Transverse colon (tissue), 4 donors: Measurements from ENCODE around the gene TLR9. TPM values are rescaled to one million over a fixed set of nuclear protein-coding genes. Genes with fewer than 3 reads are reported as not detected.
A peak's percentile ranks its signal among the peaks of the same experiment; 100 is the strongest.

Experiments
- DNase-seq: peaks from one replicate; pipeline ENCODE4 v3.0.0-alpha.2; 2019
- H3K27ac ChIP-seq, 4 donors: fragments of 200-600 bp; sonication (generic); 2 replicates each; pipeline ENCODE4 v1.5.1; 2016 to 2018; ENCODE audit warnings: inconsistent platforms in 4 of 4
- H3K27me3 ChIP-seq: fragments of 200-600 bp; sonication (generic); 2 replicates; pipeline ENCODE4 v1.5.1; 2017; ENCODE audit warnings: inconsistent platforms
- H3K36me3 ChIP-seq, 4 donors: fragments of 200-600 bp; sonication (generic); 2 replicates each; pipeline ENCODE4 v1.5.1; 2017 to 2019; ENCODE audit warnings: inconsistent platforms in 4 of 4
- H3K4me1 ChIP-seq, 4 donors: fragments of 200-600 bp; sonication (generic); 2 replicates each; pipeline ENCODE4 v1.5.1; 2017 to 2020; ENCODE audit warnings: inconsistent platforms in 4 of 4
- H3K4me3 ChIP-seq, 4 donors: fragments of 200-600 bp; sonication (generic); 1 replicate in 1 of 4; 2 replicates in 3 of 4; pipeline versions ENCODE4 v1.5.1 to v1.6.1; 2017 to 2019; ENCODE audit warnings: inconsistent platforms in 4 of 4
- H3K9me3 ChIP-seq, 2 donors: fragments of 200-600 bp; sonication (generic); 2 replicates each; pipeline ENCODE4 v1.5.1; 2017 to 2019; ENCODE audit warnings: inconsistent platforms in 2 of 2
- CTCF ChIP-seq, 5 experiments: fragments of 200-600 bp in 3 of 5; fragments of 450-650 bp in 2 of 5; sonication (generic) in 3 of 5; IDR thresholded peaks; 1 replicate in 2 of 5; 2 replicates in 3 of 5; pipeline ENCODE4 v1.5.1; 2016 to 2017; ENCODE audit warnings: antibody characterized with exemption in 5 of 5, inconsistent platforms in 3 of 5, mild to moderate bottlenecking in 2 of 5, moderate library complexity in 1 of 5
- EP300 ChIP-seq: sonication (generic); formaldehyde crosslinking; IDR thresholded peaks from one replicate; pipeline ENCODE4 v1.6.1; 2017; ENCODE audit warnings: antibody characterized with exemption, low read depth
- POLR2A ChIP-seq: fragments of 450-650 bp; IDR thresholded peaks from one replicate; pipeline ENCODE4 v1.6.1; 2016; ENCODE audit warnings: antibody characterized with exemption, mild to moderate bottlenecking, moderate library complexity
- POLR2AphosphoS5 ChIP-seq, 3 donors: sonication (generic); formaldehyde crosslinking; IDR thresholded peaks; one replicate each; pipeline ENCODE4 v1.6.1; 2016; ENCODE audit warnings: antibody characterized with exemption in 3 of 3
- WGBS, 2 donors: methylation state at CpG; one replicate each; pipeline ENCODE4 v1.1.5; 2018; ENCODE audit warnings: low coverage in 1 of 2; 5-methylcytosine and 5-hydroxymethylcytosine counted together
- in situ Hi-C, 4 donors: fragments of 200-750 bp; cut with MboI; loops; one replicate each; pipeline versions ENCODE4 v1.15.0 to v1.15.1; 2017; ENCODE audit warnings: low sequenced_read_pairs in 3 of 4, low pct_ligation_motif_present in 1 of 4, low pct_unique_long_range_greater_than_20kb in 1 of 4
- intact Hi-C: fragments of 100-400 bp; cut with DNase I; formaldehyde crosslinking; loops from one replicate; pipeline ENCODE4 v1.15.1; 2023; ENCODE audit warnings: low total_unique reads
- total RNA-seq, 4 donors: library from RNA; depleted of rRNA; stranded (reverse); fragments of >200 nt; gene quantifications; one replicate each; pipeline ENCODE4 v1.1.0, GENCODE V29; 2016

TLR9 gene
- total RNA-seq, 4 donors from 2014 or later, result 0.16 TPM; not detected in 3

DNA sequence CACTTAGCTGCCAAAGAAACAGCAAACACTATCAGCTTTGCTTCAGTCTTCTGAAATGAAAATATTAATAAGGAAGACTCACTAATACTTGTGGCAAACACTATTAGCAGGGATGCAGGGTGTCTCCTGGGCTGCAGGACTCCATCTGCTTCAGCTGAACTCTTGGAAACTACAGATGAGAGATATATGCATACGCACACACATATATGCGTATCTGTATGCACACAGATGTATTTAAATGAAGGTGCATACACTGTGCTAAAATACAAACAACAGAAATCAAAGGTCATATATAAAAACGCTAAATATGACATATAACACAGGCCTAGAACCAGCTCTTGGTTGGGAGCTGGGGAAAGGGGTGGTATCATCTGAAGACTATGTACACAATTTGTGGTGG is 30.7 kb upstream of the TLR9 start:
- 76 to 83% methylated on average over 2 to 3 of the region's 3 CpGs for WGBS, 2 donors
- TF ChIP-seq POLR2AphosphoS5 (IDR thresholded peaks at IDR 0.05) (no peak), CTCF (IDR thresholded peaks at IDR 0.05) (no peak), POLR2A (no peak), EP300 (no peak)
- DNase-seq, result no peak
- Histone ChIP-seq H3K36me3 (peaks cover 0 to 67% (median 30%) of the 10 kb centered on the region in 4 donors), H3K4me1 (peaks cover 0 to 17% (median 6%) of the 10 kb centered on the region in 4 donors), H3K4me3 (no peak overlapping the region), H3K9me3 (no peaks in the 10 kb centered on the region), H3K27ac (no peak overlapping the region), H3K27me3 (no peaks in the 10 kb centered on the region)
- in situ Hi-C loops (no loop called here), intact Hi-C loops (no loop called here)

GRCh38 chr3:52254608-52255007 is 29.2 kb upstream of the TLR9 start:
- Histone ChIP-seq H3K9me3 (no peaks in the 10 kb centered on the region), H3K27ac (no peak overlapping the region), H3K36me3 (peaks cover 0 to 51% (median 22%) of the 10 kb centered on the region in 4 donors), H3K4me1 (peaks cover 0 to 17% (median 6%) of the 10 kb centered on the region in 4 donors), H3K4me3 (no peak overlapping the region), H3K27me3 (no peaks in the 10 kb centered on the region)
- WGBS, 2 donors, result 67 to 73% methylated on average over 7 to 9 of the region's 9 CpGs
- in situ Hi-C loops, result no loop called here
- DNase-seq, result no peak
- intact Hi-C loops, result no loop called here
- no peak for TF ChIP-seq CTCF (IDR thresholded peaks at IDR 0.05)
- no peak for TF ChIP-seq POLR2A
- TF ChIP-seq POLR2AphosphoS5 (IDR thresholded peaks at IDR 0.05), result no peak
- TF ChIP-seq EP300, result no peak

GRCh38 chr3:52253314-52254304 is 28.2 kb upstream of the TLR9 start:
- WGBS, 2 donors, result 57 to 86% methylated on average over 4 to 12 of the region's 12 CpGs
- no peaks in the 10 kb centered on the region for H3K27me3 ChIP-seq
- intact Hi-C loops (no loop called here), in situ Hi-C loops (no loop called here)
- no peaks in the 10 kb centered on the region for H3K9me3 ChIP-seq
- peak in 2 of 3 donors; percentile 34 to 45 for TF ChIP-seq POLR2AphosphoS5 (IDR thresholded peaks at IDR 0.05)
- no peak for TF ChIP-seq CTCF (IDR thresholded peaks at IDR 0.05)
- peaks cover 0 to 17% (median 6%) of the 10 kb centered on the region in 4 donors for H3K4me1 ChIP-seq
- peaks cover 0 to 41% (median 17%) of the 10 kb centered on the region in 4 donors for H3K36me3 ChIP-seq
- H3K4me3 ChIP-seq, result no peak overlapping the region
- peak overlapping the region; percentile 64 to 80 (median 72) for H3K27ac ChIP-seq
- peak; percentile 68 for DNase-seq

DNA sequence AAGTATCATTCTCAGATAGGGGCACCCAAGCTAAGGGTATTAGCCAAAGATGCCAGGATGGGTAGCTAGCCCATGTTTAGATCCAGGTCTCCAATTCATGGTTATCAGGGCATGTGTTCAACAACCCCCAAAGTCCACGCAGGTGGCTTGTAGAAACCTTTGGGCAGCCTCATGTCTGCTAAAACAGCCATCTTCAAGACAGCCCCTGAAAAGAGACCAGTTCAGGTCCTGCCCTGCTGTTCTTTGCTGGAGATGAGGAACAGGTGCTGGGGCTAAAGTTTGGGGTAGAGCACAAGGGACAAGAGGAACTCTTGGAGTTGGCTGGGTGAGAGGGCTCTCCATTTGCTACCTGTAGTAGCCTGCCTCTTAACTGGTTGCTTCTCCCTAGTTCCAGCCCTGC is 24.7 kb upstream of the TLR9 start:
- in situ Hi-C loops (no loop called here), intact Hi-C loops (no loop called here)
- 73% methylated on average over 1 of the region's 1 CpG; no CpG with 5 or more reads in 1 of the 2 donors for WGBS, 2 donors
- H3K4me1 ChIP-seq, result peaks cover 3 to 28% (median 14%) of the 10 kb centered on the region in 4 donors
- H3K27me3 ChIP-seq, result no peaks in the 10 kb centered on the region
- no peak for TF ChIP-seq POLR2A
- TF ChIP-seq POLR2AphosphoS5 (IDR thresholded peaks at IDR 0.05), result no peak
- no peak for TF ChIP-seq EP300
- TF ChIP-seq CTCF (IDR thresholded peaks at IDR 0.05), result no peak
- H3K27ac ChIP-seq, result no peak overlapping the region
- peaks cover 0 to 10% (median 0%) of the 10 kb centered on the region in 4 donors for H3K36me3 ChIP-seq
- no peaks in the 10 kb centered on the region for H3K9me3 ChIP-seq
- no peak for DNase-seq
- no peak overlapping the region for H3K4me3 ChIP-seq
